OCI-LY7 (cell line): ENCODE measurements around the gene VWA5B1. TPM values are rescaled to one million over a fixed set of nuclear protein-coding genes. Genes with fewer than 3 reads are reported as not detected.

Experiments
- BruUV-seq: library from RNA; stranded (reverse); fragments of 400-500 nt; replicated peaks from 2 replicates; lab custom pipeline; 2021; lab: Mats Ljungman, UMichigan
- CTCF ChIA-PET: fragments of 300-600 bp; sonication (Branson Sonifier 250); formaldehyde crosslinking; loops from one replicate; lab custom pipeline; 2022; ENCODE audit warnings: antibody characterized with exemption; ENCODE audit not compliant: unreplicated experiment; lab: Charles Lee
- POLR2A ChIA-PET: fragments of 300-600 bp; sonication (Branson Sonifier 250); formaldehyde crosslinking; loops from one replicate; lab custom pipeline; 2022; ENCODE audit warnings: antibody characterized with exemption; lab: Charles Lee
- DNase-seq: peaks from one replicate; pipeline ENCODE4 v3.0.0-alpha.2; 2015; ENCODE audit warnings: low spot score
- H2AFZ ChIP-seq: fragments of 200-600 bp; sonication (generic), shearing (Covaris generic); 2 replicates; pipeline ENCODE4 v1.6.1; 2014; ENCODE audit warnings: mild to moderate bottlenecking, antibody characterized with exemption, low read length, moderate library complexity
- H3K27ac ChIP-seq: fragments of 200-600 bp; sonication (generic); 2 replicates; pipeline ENCODE4 v1.5.1; 2014; ENCODE audit warnings: mixed run types, low read depth, mild to moderate bottlenecking, moderate library complexity, low read length, inconsistent platforms; ENCODE audit not compliant: poor library complexity, severe bottlenecking
- H3K36me3 ChIP-seq: fragments of 200-600 bp; sonication (generic); 2 replicates; pipeline ENCODE4 v1.6.1; 2014; ENCODE audit warnings: mild to moderate bottlenecking, antibody characterized with exemption, low read length, moderate library complexity, mixed read lengths; ENCODE audit not compliant: insufficient read depth
- H3K4me1 ChIP-seq: fragments of 200-600 bp; sonication (generic); 2 replicates; pipeline ENCODE4 v1.5.1; 2014; ENCODE audit warnings: mild to moderate bottlenecking, low read length; ENCODE audit not compliant: insufficient read depth, poor library complexity, severe bottlenecking
- H3K4me2 ChIP-seq: fragments of 200-600 bp; sonication (generic); 2 replicates; pipeline ENCODE4 v1.6.1; 2014; ENCODE audit warnings: mild to moderate bottlenecking, low read length
- H3K4me3 ChIP-seq: fragments of 200-600 bp; sonication (generic); 2 replicates; pipeline ENCODE4 v1.5.1; 2014; ENCODE audit warnings: mild to moderate bottlenecking, low read depth, low read length; ENCODE audit not compliant: poor library complexity, severe bottlenecking
- H3K79me2 ChIP-seq: fragments of 200-600 bp; sonication (generic); 2 replicates; pipeline ENCODE4 v1.6.1; 2016; ENCODE audit warnings: low read depth, mild to moderate bottlenecking, low read length, moderate library complexity, mixed read lengths; ENCODE audit not compliant: insufficient read depth
- H3K9me2 ChIP-seq: fragments of 200-600 bp; sonication (generic); 2 replicates; pipeline ENCODE4 v1.6.1; 2016; ENCODE audit warnings: mild to moderate bottlenecking, low read length, mixed read lengths; ENCODE audit not compliant: insufficient read depth
- H3K9me3 ChIP-seq: fragments of 200-600 bp; sonication (generic); 2 replicates; pipeline ENCODE4 v1.6.1; 2014; ENCODE audit warnings: mild to moderate bottlenecking, mixed run types, low read length, mixed read lengths
- H4K20me1 ChIP-seq: fragments of 200-600 bp; sonication (generic); 2 replicates; pipeline ENCODE4 v1.6.1; 2014; ENCODE audit warnings: mild to moderate bottlenecking, antibody characterized with exemption, low read length, moderate library complexity, mixed read lengths; ENCODE audit not compliant: insufficient read depth
- CTCF ChIP-seq: fragments of 200-600 bp; sonication (generic); conservative IDR thresholded peaks from 2 replicates; pipeline ENCODE4 v1.5.1; 2014; ENCODE audit warnings: mild to moderate bottlenecking, antibody characterized with exemption, low read length, moderate library complexity, mixed read lengths
- EZH2phosphoT487 ChIP-seq: fragments of 200-600 bp; sonication (generic); IDR thresholded peaks from 2 replicates; pipeline ENCODE4 v1.6.1; 2018; ENCODE audit warnings: low read depth, borderline replicate concordance, mild to moderate bottlenecking, mixed run types, antibody characterized with exemption, low read length, moderate library complexity, mixed read lengths
- intact Hi-C: fragments of 100-400 bp; cut with micrococcal nuclease; formaldehyde crosslinking; loops from one replicate; pipeline ENCODE4 v1.10.0; 2022; ENCODE audit not compliant: unreplicated experiment
- total RNA-seq, 2 experiments: library from RNA; depleted of rRNA in 1 of 2; stranded (reverse); fragments of >200 nt in 1 of 2; shearing (Covaris generic) in 1 of 2; gene quantifications; 2 replicates each; pipeline ENCODE4 v1.2.3, GENCODE V29; 2014 to 2022

The VWA5B1 gene
- total RNA-seq, 2 experiments from 2014 or later, result 0.19 to 0.25 TPM

GRCh38 chr1:20402585-20403422 is 112.1 kb downstream of the VWA5B1 start:
- Histone ChIP-seq H3K36me3 (no peaks in the 10 kb centered on the region), H3K27ac (peak overlapping the region; percentile 99), H3K4me3 (peak overlapping the region; percentile 67), H3K9me2 (no peaks in the 10 kb centered on the region), H3K79me2 (no peaks in the 10 kb centered on the region), H4K20me1 (no peaks in the 10 kb centered on the region), H2AFZ (no peak overlapping the region), H3K4me1 (peaks cover 69% of the 10 kb centered on the region), H3K9me3 (no peaks in the 10 kb centered on the region), H3K4me2 (peak overlapping the region; percentile 81)
- CTCF ChIA-PET, result interaction anchor here (0.7 to 1.4 kb wide), 2 partner anchors 19 to 23 kb away, joined by 3 read pairs; no protein-coding TSS in a partner anchor
- no peak for TF ChIP-seq CTCF
- no peak for TF ChIP-seq EZH2phosphoT487
- no peak for DNase-seq
- intact Hi-C loops, result no loop called here
- POLR2A ChIA-PET, result interaction anchor here (0.8 to 4.9 kb wide), 4 partner anchors 10 to 22 kb away, joined by 3 to 43 read pairs (median 10); no protein-coding TSS in a partner anchor
- BruUV-seq, result no TSS peak

- POLR2A ChIA-PET, result interaction anchor here (0.7 to 4.9 kb wide), 3 partner anchors 15 to 177 kb away, joined by 3 to 43 read pairs (median 17); no protein-coding TSS in a partner anchor
- TF ChIP-seq CTCF (no peak), EZH2phosphoT487 (no peak)
- CTCF ChIA-PET, result interaction anchor here (0.7 kb wide), 1 partner anchor 24 kb away, joined by 3 read pairs; no protein-coding TSS in a partner anchor
- no peaks in the 10 kb centered on the region for H3K9me3 ChIP-seq
- no peaks in the 10 kb centered on the region for H4K20me1 ChIP-seq
- no peaks in the 10 kb centered on the region for H3K9me2 ChIP-seq
- peak overlapping the region; percentile 99 for H3K27ac ChIP-seq
- peak overlapping the region; percentile 81 for H3K4me2 ChIP-seq
- peak overlapping the region; percentile 50; the same call in 1 of the 2 replicates for H2AFZ ChIP-seq
- no TSS peak for BruUV-seq
- intact Hi-C loops, result no loop called here
- peak; percentile 57 for DNase-seq
- H3K79me2 ChIP-seq, result no peaks in the 10 kb centered on the region
- peak overlapping the region; percentile 67 for H3K4me3 ChIP-seq
- H3K4me1 ChIP-seq, result peaks cover 75% of the 10 kb centered on the region
- no peaks in the 10 kb centered on the region for H3K36me3 ChIP-seq
Measured at GRCh38 chr1:20403423-20404145, 112.9 kb downstream of the VWA5B1 start.
